IPS DF 6.9 (cell line): ENCODE data around the gene PRSS50.
"Not testable (repeated sequence)": the region's sequence is repeated elsewhere in the genome, so short reads cannot be mapped to it uniquely, and the experiment has no call there.

Experiments
- DNase-seq: peaks from one replicate; pipeline ENCODE4 v3.0.0-alpha.2; 2013; ENCODE audit warnings: low read depth, low spot score
- H3K27ac ChIP-seq: one replicate; pipeline ENCODE4 v1.5.1; 2013; ENCODE audit warnings: low read length, control low read depth
- H3K27me3 ChIP-seq: 2 replicates; pipeline ENCODE4 v1.6.1; 2013; ENCODE audit warnings: mild to moderate bottlenecking, low read length; ENCODE audit not compliant: control insufficient read depth, insufficient read depth
- H3K36me3 ChIP-seq: 2 replicates; pipeline ENCODE4 v1.6.1; 2013; ENCODE audit warnings: low read length; ENCODE audit not compliant: control insufficient read depth, insufficient read depth
- H3K4me1 ChIP-seq: 2 replicates; pipeline ENCODE4 v1.6.1; 2013; ENCODE audit warnings: low read length; ENCODE audit not compliant: control insufficient read depth, insufficient read depth
- H3K4me3 ChIP-seq: 2 replicates; pipeline ENCODE4 v1.5.1; 2013; ENCODE audit warnings: mild to moderate bottlenecking, low read length
- H3K9me3 ChIP-seq: 2 replicates; pipeline ENCODE4 v1.6.1; 2013; ENCODE audit warnings: low read length, inconsistent platforms; ENCODE audit not compliant: control insufficient read depth, insufficient read depth
- WGBS: extraction: QIAGEN DNeasy Blood & Tissue Kit; methylation state at CpG from one replicate; pipeline ENCODE4 v1.1.7; 2013; ENCODE audit warnings: mixed read lengths, missing lambda C conversion rate; ENCODE audit not compliant: insufficient read length, insufficient coverage; 5-methylcytosine and 5-hydroxymethylcytosine counted together

PRSS50 gene

DNA sequence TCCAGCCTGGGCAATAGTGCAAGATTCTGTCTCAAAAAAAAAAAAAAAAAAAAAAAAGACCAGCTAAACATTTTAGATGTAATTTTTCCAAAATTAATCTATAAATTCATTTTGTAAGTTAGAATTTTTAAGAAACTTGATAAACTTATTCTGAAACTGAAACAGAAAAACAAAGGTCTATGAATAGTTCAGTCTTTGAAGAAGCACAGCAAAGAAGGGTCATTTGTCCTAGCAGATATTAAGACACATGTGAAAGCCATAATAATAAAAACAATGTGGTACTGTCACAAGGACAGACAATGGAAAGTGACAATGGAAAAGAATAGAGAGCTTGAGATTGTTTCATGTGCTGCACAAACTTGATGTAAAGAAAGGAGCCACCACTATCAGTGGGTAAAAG, 29.0 kb upstream of the PRSS50 start:
- Histone ChIP-seq H3K36me3 (no peaks in the 10 kb centered on the region), H3K4me1 (no peaks in the 10 kb centered on the region), H3K27ac (no peak overlapping the region), H3K9me3 (no peaks in the 10 kb centered on the region), H3K27me3 (no peaks in the 10 kb centered on the region), H3K4me3 (no peak overlapping the region)
- DNase-seq = no peak

DNA sequence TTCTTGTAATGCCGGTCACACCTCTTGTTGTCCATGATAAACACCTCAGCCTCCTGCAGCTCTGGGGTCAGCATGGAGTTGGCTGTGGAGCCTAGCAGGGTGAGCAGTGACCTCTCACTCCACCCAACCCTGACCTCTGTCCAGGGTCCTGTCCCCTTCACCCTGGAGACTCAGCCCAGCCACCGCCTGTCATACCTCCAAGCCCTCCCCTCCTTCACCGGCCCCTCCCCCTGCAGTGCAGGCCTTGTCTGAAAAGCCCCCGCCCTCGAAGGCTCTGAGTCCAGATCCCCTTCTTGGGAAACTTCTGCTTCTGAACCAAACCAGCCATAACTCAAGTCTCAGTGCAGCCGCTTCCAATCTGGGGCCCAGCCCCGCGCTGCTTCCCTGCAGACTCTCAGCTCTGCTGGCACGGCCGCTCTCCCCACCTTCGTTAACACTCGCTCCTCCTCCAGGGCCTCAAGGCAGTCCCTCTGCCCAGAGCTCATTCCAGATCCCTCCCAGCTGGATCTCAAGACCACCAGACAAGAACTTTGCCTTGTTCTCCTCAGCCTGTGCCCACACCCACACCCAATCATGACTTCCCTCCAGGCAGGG, 25.4 kb upstream of the PRSS50 start:
- no peak for DNase-seq
- WGBS = no CpG with 5 or more reads among the region's 12 CpGs
- H3K4me3 ChIP-seq = no peak overlapping the region
- H3K27me3 ChIP-seq = no peaks in the 10 kb centered on the region
- no peaks in the 10 kb centered on the region for H3K36me3 ChIP-seq
- no peaks in the 10 kb centered on the region for H3K9me3 ChIP-seq
- H3K4me1 ChIP-seq = no peaks in the 10 kb centered on the region
- H3K27ac ChIP-seq = no peak overlapping the region

DNA sequence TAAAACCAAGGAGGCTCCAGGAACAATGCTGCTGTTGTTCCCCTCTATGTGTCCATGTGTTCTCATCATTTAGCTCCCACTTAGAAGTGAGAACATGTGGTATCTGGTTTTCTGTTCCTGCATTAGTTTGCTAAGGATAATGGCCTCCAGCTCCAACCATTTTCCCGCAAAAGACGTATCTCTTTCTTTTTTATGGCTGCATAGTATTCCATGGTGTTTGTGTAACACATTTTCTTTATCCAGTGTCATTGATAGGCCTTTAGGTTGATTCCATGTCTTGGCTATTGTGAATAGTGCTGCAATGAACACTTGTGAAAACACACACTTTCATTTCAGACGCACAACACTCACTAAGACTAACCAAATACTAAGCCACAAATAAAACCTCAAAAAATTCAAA, 21.9 kb upstream of the PRSS50 start:
- H3K36me3 ChIP-seq, H3K9me3 ChIP-seq: not testable (repeated sequence)
- WGBS = no CpG with 5 or more reads among the region's 3 CpGs

DNA sequence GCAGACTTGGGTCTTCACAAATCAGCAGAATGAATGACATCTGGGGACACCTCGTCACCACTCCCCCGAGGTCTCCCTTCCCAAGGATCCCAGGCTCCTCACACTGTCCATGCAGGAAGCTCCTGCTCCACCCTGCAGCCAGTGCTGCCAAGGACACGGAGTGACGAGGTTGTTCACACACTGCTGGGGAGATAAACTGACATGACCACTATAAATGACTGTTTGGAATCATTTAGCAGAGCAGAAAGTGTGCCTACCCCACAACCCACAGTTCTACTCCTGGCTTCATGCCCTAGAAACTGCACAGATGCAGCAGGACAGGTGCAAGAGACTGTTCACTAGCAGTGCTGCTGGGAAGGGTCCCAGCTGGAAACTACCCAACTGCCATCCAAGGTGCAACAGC, 19.7 kb upstream of the PRSS50 start:
- Histone ChIP-seq H3K9me3 (no peaks in the 10 kb centered on the region), H3K27me3 (no peaks in the 10 kb centered on the region), H3K36me3 (no peaks in the 10 kb centered on the region), H3K4me3 (no peak overlapping the region), H3K4me1 (no peaks in the 10 kb centered on the region), H3K27ac (no peak overlapping the region)
- DNase-seq = no peak
- WGBS = no CpG with 5 or more reads among the region's 4 CpGs

More for the DNA sequence above, 21.9 kb upstream of the PRSS50 start:
- H3K27me3 ChIP-seq, DNase-seq, H3K4me3 ChIP-seq, H3K4me1 ChIP-seq, H3K27ac ChIP-seq: not testable (repeated sequence)

DNA sequence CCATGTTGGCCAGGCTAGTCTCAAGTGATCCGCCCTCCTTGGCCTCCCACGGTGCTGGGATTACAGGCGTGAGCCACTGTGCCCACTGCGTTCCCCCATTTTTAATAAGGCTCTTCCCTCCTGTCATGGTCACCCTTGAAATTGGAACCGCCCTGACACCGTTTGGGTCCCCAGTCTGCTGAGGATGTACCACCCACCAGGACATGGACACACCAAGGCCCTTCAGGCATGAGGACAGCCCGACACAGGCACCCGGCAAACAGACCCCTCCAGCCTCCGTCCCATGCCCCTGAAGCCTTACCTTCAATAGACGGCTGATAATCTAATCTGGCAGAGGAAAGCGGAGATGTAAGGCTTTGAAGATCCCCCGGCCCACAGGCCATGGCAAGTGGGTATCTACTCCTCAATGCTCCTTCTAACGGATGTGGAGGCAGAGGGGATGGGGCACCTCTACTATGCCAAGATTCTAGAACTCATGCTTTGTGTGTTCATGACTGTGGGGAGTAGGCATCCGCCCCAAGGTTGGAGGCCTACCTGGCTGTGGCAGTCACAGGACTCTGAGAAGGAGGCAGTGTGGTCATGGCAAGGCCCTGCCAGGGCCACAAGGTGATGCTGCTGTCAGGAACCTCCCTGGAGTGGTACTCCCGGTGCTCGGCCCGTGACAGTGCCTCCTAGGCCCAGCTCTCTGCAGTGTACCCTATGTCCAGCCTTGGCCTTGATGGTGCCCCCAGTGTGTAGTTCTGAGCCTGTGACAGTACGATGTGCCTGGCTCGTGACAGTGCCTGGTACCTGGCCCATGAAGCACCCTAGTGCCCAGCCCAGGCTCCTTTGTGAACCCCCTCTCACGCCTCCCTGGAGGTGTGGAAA, 18.6 kb upstream of the PRSS50 start:
- Histone ChIP-seq H3K9me3 (no peaks in the 10 kb centered on the region), H3K4me3 (no peak overlapping the region), H3K36me3 (no peaks in the 10 kb centered on the region), H3K27me3 (no peaks in the 10 kb centered on the region), H3K27ac (no peak overlapping the region), H3K4me1 (no peaks in the 10 kb centered on the region)
- no CpG with 5 or more reads among the region's 20 CpGs for WGBS
- no peak for DNase-seq

DNA sequence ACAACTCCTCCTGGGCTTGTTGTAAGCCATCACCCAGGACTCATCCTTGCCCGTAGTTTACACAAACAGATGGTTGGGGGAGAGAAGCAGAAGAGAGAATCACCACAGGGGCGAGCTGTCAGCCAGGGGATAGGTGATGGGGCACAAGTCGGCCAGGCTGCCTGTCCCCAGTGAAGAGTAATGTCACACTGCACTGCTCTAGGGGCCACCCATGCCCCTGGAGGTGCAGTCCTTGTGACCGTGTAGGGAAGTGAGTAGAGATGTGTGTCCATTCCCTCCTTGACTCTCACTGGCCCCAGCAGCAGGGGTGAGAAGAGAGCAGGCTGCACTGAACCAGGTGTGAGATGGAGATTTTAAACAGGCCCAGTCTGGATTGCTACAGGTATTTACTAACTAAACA, 17.1 kb upstream of the PRSS50 start:
- H3K27ac ChIP-seq = no peak overlapping the region
- no peak for DNase-seq
- no peaks in the 10 kb centered on the region for H3K4me1 ChIP-seq
- H3K4me3 ChIP-seq = no peak overlapping the region
- no CpG with 5 or more reads among the region's 4 CpGs for WGBS
- no peaks in the 10 kb centered on the region for H3K27me3 ChIP-seq
- H3K36me3 ChIP-seq = no peaks in the 10 kb centered on the region
- H3K9me3 ChIP-seq = no peaks in the 10 kb centered on the region

DNA sequence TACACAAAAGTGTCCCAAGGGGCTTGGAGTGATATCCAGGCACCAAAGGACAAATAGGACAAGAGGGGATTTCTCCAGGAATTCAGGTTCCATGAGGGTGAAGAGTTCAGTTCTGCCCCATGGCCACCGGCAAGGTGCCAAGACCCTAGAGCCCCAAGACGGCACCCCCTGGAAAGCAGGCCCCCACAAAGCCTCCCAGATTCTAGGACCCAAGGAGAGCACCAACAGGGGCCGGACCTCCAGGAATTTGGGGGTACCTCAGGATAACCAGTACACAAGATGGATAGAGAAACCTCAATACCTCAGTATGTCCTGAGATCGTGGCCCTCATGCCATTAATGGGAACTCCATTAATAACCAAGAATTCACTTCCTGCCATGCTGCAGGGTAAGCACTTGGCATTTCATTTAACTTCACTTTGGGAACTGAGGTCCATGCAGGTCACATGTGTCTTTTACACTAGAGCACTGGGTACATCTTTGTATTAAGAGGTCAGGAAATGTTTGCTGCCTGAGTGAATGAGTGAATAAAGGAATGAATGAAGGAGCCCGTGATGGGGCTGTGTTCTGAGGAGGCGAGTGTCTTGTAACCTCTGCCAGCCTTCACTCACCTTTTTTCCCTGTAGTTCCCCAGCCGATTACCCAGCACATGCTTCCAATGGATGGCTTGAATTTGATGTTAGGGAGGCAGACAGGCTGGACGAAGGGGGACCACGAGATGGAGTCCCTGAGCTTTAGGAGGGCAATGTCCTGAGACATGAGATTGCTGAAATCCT, 15.5 kb upstream of the PRSS50 start:
- Histone ChIP-seq H3K27me3 (no peaks in the 10 kb centered on the region), H3K4me1 (no peaks in the 10 kb centered on the region), H3K27ac (no peak overlapping the region), H3K36me3 (no peaks in the 10 kb centered on the region), H3K9me3 (no peaks in the 10 kb centered on the region), H3K4me3 (no peak overlapping the region)
- WGBS = no CpG with 5 or more reads among the region's 9 CpGs
- no peak for DNase-seq

DNA sequence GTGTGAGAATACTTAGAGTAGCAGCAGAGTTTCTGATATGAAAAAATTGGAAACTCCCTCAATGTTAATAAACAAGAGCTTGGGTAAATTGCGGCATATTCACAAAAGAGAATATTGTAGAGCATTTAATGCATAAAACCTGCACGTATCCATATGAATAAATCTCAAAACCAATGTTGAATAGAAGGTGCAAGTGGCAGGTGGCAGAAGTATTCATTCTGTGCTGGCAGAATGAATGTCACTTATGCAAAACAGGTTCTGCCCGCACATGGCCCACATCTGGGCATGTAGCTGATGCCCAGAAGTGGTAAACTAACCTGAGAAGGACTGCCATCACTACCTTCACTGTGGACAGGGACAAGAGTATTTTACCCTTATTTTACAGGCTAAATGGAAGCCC, 14.1 kb upstream of the PRSS50 start:
- Histone ChIP-seq H3K4me3 (no peak overlapping the region), H3K9me3 (no peaks in the 10 kb centered on the region), H3K36me3 (no peaks in the 10 kb centered on the region), H3K4me1 (no peaks in the 10 kb centered on the region), H3K27me3 (no peaks in the 10 kb centered on the region), H3K27ac (no peak overlapping the region)
- no CpG with 5 or more reads among the region's 3 CpGs for WGBS
- DNase-seq = no peak

DNA sequence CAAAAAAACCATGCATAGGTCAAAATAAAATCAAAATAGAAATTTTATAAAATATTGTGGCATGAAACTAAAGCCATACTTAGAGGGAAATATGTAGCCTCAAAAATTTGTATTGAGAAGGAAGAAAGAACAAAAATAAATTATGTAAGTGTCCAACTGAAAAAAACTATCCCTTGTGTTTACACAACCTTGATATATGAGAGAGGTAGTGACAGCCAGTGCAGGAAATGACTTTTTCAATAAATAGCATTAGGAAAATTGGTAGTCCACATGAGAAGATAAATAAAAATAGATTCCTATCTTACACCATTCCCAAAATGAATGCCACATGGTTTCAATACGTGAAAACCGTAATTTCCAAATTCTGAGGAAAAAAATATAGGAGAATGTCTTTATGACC, 13.2 kb upstream of the PRSS50 start:
- no peak for DNase-seq
- Histone ChIP-seq H3K36me3 (no peaks in the 10 kb centered on the region), H3K4me1 (peaks cover 2% of the 10 kb centered on the region; the same call in 1 of the 2 replicates), H3K27ac (no peak overlapping the region), H3K4me3 (no peak overlapping the region), H3K9me3 (no peaks in the 10 kb centered on the region), H3K27me3 (no peaks in the 10 kb centered on the region)
- WGBS = no CpG with 5 or more reads among the region's 2 CpGs

DNA sequence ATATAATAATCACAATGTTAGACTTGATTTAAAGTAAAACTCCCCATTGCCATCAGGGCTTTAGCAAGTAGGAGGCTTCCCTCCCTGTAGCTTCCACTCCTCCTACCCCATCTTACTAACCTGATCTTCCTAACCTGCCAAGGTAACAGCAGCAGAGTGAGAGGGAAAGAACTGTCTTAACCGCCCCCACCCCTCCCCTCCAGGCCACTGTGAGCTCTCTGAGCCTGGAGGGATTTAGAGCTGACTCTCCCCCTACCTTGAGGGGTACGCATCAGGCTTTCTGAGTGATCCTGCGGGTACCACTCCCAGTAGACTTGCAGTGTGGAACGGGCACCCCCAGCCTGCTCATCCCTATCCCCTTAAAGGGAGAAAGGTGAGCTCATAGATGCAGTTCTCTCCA, 11.4 kb upstream of the PRSS50 start:
- WGBS = no CpG with 5 or more reads among the region's 4 CpGs
- H3K9me3 ChIP-seq = no peaks in the 10 kb centered on the region
- DNase-seq = no peak

More for the DNA sequence above, 11.4 kb upstream of the PRSS50 start:
- no peaks in the 10 kb centered on the region for H3K36me3 ChIP-seq
- no peak overlapping the region for H3K4me3 ChIP-seq
- H3K27me3 ChIP-seq = no peaks in the 10 kb centered on the region
- H3K4me1 ChIP-seq = peaks cover 2% of the 10 kb centered on the region; the same call in 1 of the 2 replicates
- H3K27ac ChIP-seq = no peak overlapping the region
